ENCODE results near the gene CELSR2.

CELSR2 gene

GRCh38 chr1:109253803-109254620 is 4.7 kb downstream of the CELSR2 start:
- no peaks in the 10 kb centered on the region for H3K9me3 ChIP-seq (ENCODE audit: insufficient read depth, low read length, severe bottlenecking)
- TF ChIP-seq CTCF (IDR thresholded peaks at IDR 0.05; ENCODE audit: borderline replicate concordance, extremely low read depth, low read length, poor library complexity, severe bottlenecking), result no peak
- TF ChIP-seq EZH2 (IDR thresholded peaks at IDR 0.05; ENCODE audit: borderline replicate concordance, low read depth, low read length, severe bottlenecking), result no peak
- no peaks in the 10 kb centered on the region for H3K36me3 ChIP-seq (ENCODE audit: insufficient read depth, low read length)
- no peak overlapping the region for H3K27ac ChIP-seq (ENCODE audit: low read length)
- peaks cover 2% of the 10 kb centered on the region for H3K27me3 ChIP-seq (ENCODE audit: insufficient read depth, low read length, poor library complexity)
- no peak overlapping the region for H3K4me3 ChIP-seq (ENCODE audit: low read depth in 1 of 2, low read length in 2 of 2)
- H3K79me2 ChIP-seq (ENCODE audit: insufficient read depth, low read length), result no peaks in the 10 kb centered on the region
- H3K4me2 ChIP-seq (ENCODE audit: insufficient read depth, low read length), result no peak overlapping the region
- H2AFZ ChIP-seq (ENCODE audit: low read depth, low read length), result no peak overlapping the region
- peaks cover 13% of the 10 kb centered on the region for H4K20me1 ChIP-seq (ENCODE audit: insufficient read depth, low read length)
- DNase-seq (no peak), ATAC-seq (ENCODE audit: insufficient read depth, low read depth) (no peak)
- H3K4me1 ChIP-seq (ENCODE audit: insufficient read depth, low read length), result peaks cover 15% of the 10 kb centered on the region
- H3K9ac ChIP-seq (ENCODE audit: low read depth, low read length), result no peak overlapping the region

GRCh38 chr1:109254621-109255096 is 5.3 kb downstream of the CELSR2 start:
- no peak for TF ChIP-seq CTCF (IDR thresholded peaks at IDR 0.05; ENCODE audit: borderline replicate concordance, extremely low read depth, low read length, poor library complexity, severe bottlenecking)
- TF ChIP-seq EZH2 (IDR thresholded peaks at IDR 0.05; ENCODE audit: borderline replicate concordance, low read depth, low read length, severe bottlenecking), result no peak
- Histone ChIP-seq H3K27ac (ENCODE audit: low read length) (no peak overlapping the region), H3K36me3 (ENCODE audit: insufficient read depth, low read length) (no peaks in the 10 kb centered on the region), H3K4me2 (ENCODE audit: insufficient read depth, low read length) (no peak overlapping the region), H3K4me1 (ENCODE audit: insufficient read depth, low read length) (peaks cover 12% of the 10 kb centered on the region), H2AFZ (ENCODE audit: low read depth, low read length) (no peak overlapping the region), H3K79me2 (ENCODE audit: insufficient read depth, low read length) (no peaks in the 10 kb centered on the region), H3K9me3 (ENCODE audit: insufficient read depth, low read length, severe bottlenecking) (no peaks in the 10 kb centered on the region), H3K4me3 (ENCODE audit: low read depth in 1 of 2, low read length in 2 of 2) (no peak overlapping the region), H3K9ac (ENCODE audit: low read depth, low read length) (no peak overlapping the region), H4K20me1 (ENCODE audit: insufficient read depth, low read length) (peaks cover 13% of the 10 kb centered on the region), H3K27me3 (ENCODE audit: insufficient read depth, low read length, poor library complexity) (peaks cover 2% of the 10 kb centered on the region)
- DNase-seq (no peak), ATAC-seq (ENCODE audit: insufficient read depth, low read depth) (no peak)

GRCh38 chr1:109255097-109255651 is 5.8 kb downstream of the CELSR2 start:
- Histone ChIP-seq H4K20me1 (ENCODE audit: insufficient read depth, low read length) (peaks cover 11% of the 10 kb centered on the region), H3K36me3 (ENCODE audit: insufficient read depth, low read length) (no peaks in the 10 kb centered on the region), H3K4me1 (ENCODE audit: insufficient read depth, low read length) (peaks cover 6% of the 10 kb centered on the region), H3K4me3 (ENCODE audit: low read depth in 1 of 2, low read length in 2 of 2) (no peak overlapping the region), H3K4me2 (ENCODE audit: insufficient read depth, low read length) (no peak overlapping the region), H3K27ac (ENCODE audit: low read length) (no peak overlapping the region), H3K79me2 (ENCODE audit: insufficient read depth, low read length) (no peaks in the 10 kb centered on the region), H3K9me3 (ENCODE audit: insufficient read depth, low read length, severe bottlenecking) (no peaks in the 10 kb centered on the region), H3K27me3 (ENCODE audit: insufficient read depth, low read length, poor library complexity) (peaks cover 2% of the 10 kb centered on the region), H3K9ac (ENCODE audit: low read depth, low read length) (no peak overlapping the region), H2AFZ (ENCODE audit: low read depth, low read length) (no peak overlapping the region)
- no peak for DNase-seq
- no peak for TF ChIP-seq CTCF (IDR thresholded peaks at IDR 0.05; ENCODE audit: borderline replicate concordance, extremely low read depth, low read length, poor library complexity, severe bottlenecking)
- TF ChIP-seq EZH2 (IDR thresholded peaks at IDR 0.05; ENCODE audit: borderline replicate concordance, low read depth, low read length, severe bottlenecking), result no peak
- ATAC-seq (ENCODE audit: insufficient read depth, low read depth), result no peak

Data from DND-41 (cell line).